ENCODE data around the gene VIL1. TPM values are rescaled to one million over a fixed set of nuclear protein-coding genes. Genes with fewer than 3 reads are reported as not detected.

The VIL1 gene
- polyA plus RNA-seq, 3 donors = not detected

- H3K4me1 ChIP-seq (ENCODE audit: control insufficient read depth in 1 of 2, insufficient read depth in 2 of 2, low read length in 2 of 2) = peaks cover 73 to 84% of the 10 kb centered on the region in 2 donors
- Mint-ChIP-seq H3K27me3 (ENCODE audit: low read depth in 3 of 3) (peaks cover 0 to 2% (median 0%) of the 10 kb centered on the region in 3 donors), H3K4me3 (peak overlapping the region; percentile 88 to 94), H3K27ac (peak overlapping the region; percentile 97 to 98 (median 97)), H3K9me3 (peaks cover 0 to 4% (median 0%) of the 10 kb centered on the region in 7 donors), H3K36me3 (peaks cover 31 to 44% of the 10 kb centered on the region in 2 donors), H3K4me1 (peaks cover 62% of the 10 kb centered on the region)
- H3K4me2 ChIP-seq (replicated peaks; ENCODE audit: extremely low read depth, low read length, poor library complexity, severe bottlenecking) = peak overlapping the region; percentile 96
- no peaks in the 10 kb centered on the region for H3K9me3 ChIP-seq (replicated peaks in 1 of 2; ENCODE audit: control insufficient read depth in 1 of 2, insufficient read depth in 1 of 2, low read length in 2 of 2)
- peak overlapping the region; percentile 90 to 91 for H3K27ac ChIP-seq (ENCODE audit: low read depth in 1 of 2, low read length in 2 of 2)
- H3K36me3 ChIP-seq (replicated peaks in 1 of 2; ENCODE audit: control insufficient read depth in 1 of 2, insufficient read depth in 2 of 2, low read length in 2 of 2) = peaks cover 37 to 41% of the 10 kb centered on the region in 2 donors
- peak overlapping the region; percentile 82 for H3K9ac ChIP-seq (ENCODE audit: insufficient read depth, low read length, poor library complexity, severe bottlenecking)
- DNase-seq = peak; percentile 73 to 78 (median 76)
- under 1% methylated on average over 57 of the region's 95 CpGs for WGBS (ENCODE audit: insufficient coverage)
- no peak overlapping the region for H2AFZ ChIP-seq (ENCODE audit: insufficient read depth, low read depth, low read length, poor library complexity, severe bottlenecking)
- peaks cover 49% of the 10 kb centered on the region for H4K20me1 ChIP-seq (ENCODE audit: insufficient read depth, low read length)
- peaks cover 74% of the 10 kb centered on the region for H3K79me2 ChIP-seq (ENCODE audit: insufficient read depth, low read length)
- intact Hi-C loops (cut with micrococcal nuclease) = loop anchor here (2.0 to 10.0 kb wide), 7 partner anchors 36 to 181 kb away; partner anchors contain the start of genes AAMP (in 2 of the 2), PNKD (in 2 of the 2), ARPC2 (in 1 of the 2) and CATIP (in 1 of the 2)
- TF ChIP-seq CTCF (IDR thresholded peaks at IDR 0.05) = no peak
- peak overlapping the region; percentile 84 to 92 (median 85) for H3K4me3 ChIP-seq (replicated peaks in 1 of 3; ENCODE audit: low read depth in 2 of 3, low read length in 3 of 3)
- H3K27me3 ChIP-seq (ENCODE audit: control insufficient read depth in 2 of 2, insufficient read depth in 2 of 2, low read length in 2 of 2) = no peaks in the 10 kb centered on the region
Observed at GRCh38 chr2:218398437-218399390, 20.2 kb upstream of the VIL1 start.

GRCh38 chr2:218399391-218400166 lies 19.3 kb upstream of the VIL1 start, which contains the start of gene CTDSP1:
CTDSP1 (plus strand) TSS chr2:218399868; CDS start chr2:218400091, 223 bp downstream.
- H3K4me3 Mint-ChIP-seq = peak within 1 kb of the TSS; percentile 93 to 98
- Histone ChIP-seq H3K4me3 (replicated peaks in 1 of 3; ENCODE audit: low read depth in 2 of 3, low read length in 3 of 3) (peak within 1 kb of the TSS; percentile 84 to 95 (median 92)), H4K20me1 (ENCODE audit: insufficient read depth, low read length) (peaks cover 49% of the 10 kb centered on the region), H3K27me3 (ENCODE audit: control insufficient read depth in 2 of 2, insufficient read depth in 2 of 2, low read length in 2 of 2) (no peaks in the 10 kb centered on the region), H3K27ac (ENCODE audit: low read depth in 1 of 2, low read length in 2 of 2) (peak within 1 kb of the TSS; percentile 90 to 91), H3K4me1 (ENCODE audit: control insufficient read depth in 1 of 2, insufficient read depth in 2 of 2, low read length in 2 of 2) (peaks cover 73 to 84% of the 10 kb centered on the region in 2 donors), H3K36me3 (replicated peaks in 1 of 2; ENCODE audit: control insufficient read depth in 1 of 2, insufficient read depth in 2 of 2, low read length in 2 of 2) (peaks cover 37 to 42% of the 10 kb centered on the region in 2 donors), H3K9me3 (replicated peaks in 1 of 2; ENCODE audit: control insufficient read depth in 1 of 2, insufficient read depth in 1 of 2, low read length in 2 of 2) (no peaks in the 10 kb centered on the region), H2AFZ (ENCODE audit: insufficient read depth, low read depth, low read length, poor library complexity, severe bottlenecking) (no peak within 1 kb of the TSS), H3K9ac (ENCODE audit: insufficient read depth, low read length, poor library complexity, severe bottlenecking) (peak within 1 kb of the TSS; percentile 82), H3K4me2 (replicated peaks; ENCODE audit: extremely low read depth, low read length, poor library complexity, severe bottlenecking) (peak within 1 kb of the TSS; percentile 96), H3K79me2 (ENCODE audit: insufficient read depth, low read length) (peaks cover 83% of the 10 kb centered on the region)
- peaks cover 0 to 4% (median 0%) of the 10 kb centered on the region in 7 donors for H3K9me3 Mint-ChIP-seq
- peaks cover 31 to 44% of the 10 kb centered on the region in 2 donors for H3K36me3 Mint-ChIP-seq
- intact Hi-C loops (cut with micrococcal nuclease) = loop anchor here (2.0 to 10.0 kb wide), 8 partner anchors 37 to 275 kb away; partner anchors contain the start of genes AAMP (in 2 of the 2), CNOT9 (in 2 of the 2), PNKD (in 2 of the 2) and USP37 (in 2 of the 2)
- DNase-seq = peak; percentile 87 to 92 (median 88)
- peaks cover 0 to 2% (median 0%) of the 10 kb centered on the region in 3 donors for H3K27me3 Mint-ChIP-seq (ENCODE audit: low read depth in 3 of 3)
- H3K4me1 Mint-ChIP-seq = peaks cover 62% of the 10 kb centered on the region
- WGBS (ENCODE audit: insufficient coverage) = under 1% methylated on average over 49 of the region's 78 CpGs
- peak within 1 kb of the TSS; percentile 92 to 97 (median 94) for H3K27ac Mint-ChIP-seq
- TF ChIP-seq CTCF (IDR thresholded peaks at IDR 0.05) = no peak
